HG03571 (cell line): ENCODE results near the gene HMGB2.

Source experiments
- ATAC-seq: cut with Tn5 transposase; IDR thresholded peaks from one replicate; pipeline ENCODE4 v1.9.1; 2021; ENCODE audit not compliant: unreplicated experiment

HMGB2 gene

GRCh38 chr4:173288698-173289352, 45.3 kb downstream of the HMGB2 start:
- ATAC-seq, result peak; percentile 49

DNA sequence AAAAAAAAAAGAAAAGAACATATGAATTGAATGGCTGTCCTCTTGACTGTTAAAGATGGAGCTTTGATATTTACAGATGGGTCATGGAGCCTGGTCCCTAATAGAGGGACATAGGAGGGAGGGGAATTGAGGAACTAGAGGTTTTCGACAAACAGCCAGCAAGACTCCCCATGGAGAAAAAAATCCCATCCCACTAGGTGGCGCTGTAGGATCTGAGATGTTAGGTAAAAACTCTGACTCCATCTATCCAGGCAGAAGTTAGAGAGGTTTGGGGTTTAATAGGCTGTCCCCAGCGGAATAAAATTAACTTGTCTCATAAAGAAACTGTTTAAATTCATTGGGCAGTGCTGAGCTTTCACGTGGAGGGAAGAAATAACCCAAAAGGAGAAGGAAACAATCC, 45.9 kb downstream of the HMGB2 start:
- ATAC-seq, result peak; percentile 67

GRCh38 chr4:173287486-173287885, 46.7 kb downstream of the HMGB2 start:
- no peak for ATAC-seq

DNA sequence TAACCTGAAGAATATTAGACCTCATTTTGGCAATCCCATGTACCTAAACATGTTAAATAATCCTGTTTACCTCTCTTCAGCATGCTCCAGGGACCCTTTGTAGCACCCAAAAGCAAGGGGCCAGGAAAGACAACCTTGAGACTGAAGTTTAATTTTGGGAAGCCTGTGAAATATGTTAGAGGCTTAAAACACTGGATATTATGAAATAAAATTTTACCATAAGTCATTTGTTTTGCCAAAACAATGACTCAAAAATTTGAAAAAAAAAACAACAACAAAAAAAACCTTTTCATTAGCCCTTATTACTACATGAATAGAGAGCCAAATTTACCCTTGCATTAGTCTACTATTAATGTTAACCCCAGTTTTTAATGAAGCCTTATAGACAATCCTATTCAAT, 49.7 kb downstream of the HMGB2 start:
- no peak for ATAC-seq

- ATAC-seq, result no peak
These were observed 51.5 kb downstream of the HMGB2 start for GRCh38 chr4:173282626-173283025.

- ATAC-seq, result no peak
These were observed 51.9 kb downstream of the HMGB2 start for GRCh38 chr4:173282256-173282562.

- no peak for ATAC-seq
These were observed 52.5 kb downstream of the HMGB2 start for GRCh38 chr4:173281406-173282255.
